ENCODE results near the gene CFAP90.

CFAP90 gene

DNA sequence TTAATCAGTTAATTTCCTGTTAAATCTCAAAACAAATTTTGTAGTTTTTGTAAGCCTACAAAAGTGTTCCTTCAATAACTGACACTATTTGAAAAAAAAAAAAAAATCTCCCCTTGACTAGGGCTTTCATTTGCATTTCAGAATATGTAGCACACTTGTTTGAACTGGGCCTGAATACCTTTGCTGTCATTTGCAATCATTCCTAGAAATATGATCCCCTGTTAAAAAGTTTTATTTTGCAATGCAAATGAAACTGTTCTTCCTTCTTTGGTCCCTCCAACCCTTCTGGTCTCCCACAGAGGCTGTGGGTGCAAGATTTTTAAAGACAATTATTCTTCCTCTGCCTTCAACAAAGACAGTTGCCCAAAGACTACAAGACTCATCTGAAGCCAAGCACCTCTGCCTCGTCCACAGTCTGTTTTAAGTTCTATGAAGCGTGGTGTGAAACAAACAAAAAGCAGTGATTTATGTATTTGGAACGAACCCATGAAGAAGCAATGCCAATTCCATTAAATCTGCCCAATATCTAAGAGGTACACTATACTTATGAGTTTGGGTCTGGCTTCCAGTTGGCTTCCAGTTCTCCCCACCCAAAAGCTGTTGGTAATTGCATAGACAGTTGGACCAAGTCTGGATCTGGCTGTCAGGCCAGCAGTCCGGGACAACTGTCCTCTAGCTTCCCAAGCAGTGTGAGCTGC is 66.1 kb downstream of the CFAP90 start:
- H3K4ac ChIP-seq (ENCODE audit: low read depth, low read length) = no peak overlapping the region
- H3K27ac ChIP-seq (ENCODE audit: low read depth, low read length) = no peak overlapping the region
- no peaks in the 10 kb centered on the region for H3K79me1 ChIP-seq (ENCODE audit: low read length)
- H3K18ac ChIP-seq (ENCODE audit: low read length) = no peak overlapping the region
- no peaks in the 10 kb centered on the region for H3K27me3 ChIP-seq (ENCODE audit: insufficient read depth, low read length, poor library complexity)
- no peak overlapping the region for H3K4me2 ChIP-seq (ENCODE audit: low read length)
- H3K79me2 ChIP-seq (ENCODE audit: control insufficient read depth, insufficient read depth, low read length) = no peaks in the 10 kb centered on the region
- H3K56ac ChIP-seq (ENCODE audit: low read length) = no peak overlapping the region
- no peak overlapping the region for H2AK5ac ChIP-seq (ENCODE audit: low read length)
- H2BK120ac ChIP-seq (ENCODE audit: low read depth, low read length) = no peak overlapping the region
- no peak overlapping the region for H2BK5ac ChIP-seq (ENCODE audit: low read length)
- no peak overlapping the region for H4K5ac ChIP-seq (ENCODE audit: low read length)
- no peak for DNase-seq
- H3K23ac ChIP-seq (ENCODE audit: low read length) = no peak overlapping the region
- H2BK15ac ChIP-seq (replicated peaks; ENCODE audit: low read depth) = no peak overlapping the region
- WGBS (ENCODE audit: extremely low coverage, insufficient coverage, low lambda C conversion rate) = no CpG with 5 or more reads among the region's 4 CpGs
- no peaks in the 10 kb centered on the region for H3K36me3 ChIP-seq (ENCODE audit: control insufficient read depth, insufficient read depth, low read length)
- no peak overlapping the region for H3K9ac ChIP-seq (ENCODE audit: low read length)
- H3K4me3 ChIP-seq (ENCODE audit: low read length) = no peak overlapping the region
- H4K8ac ChIP-seq (ENCODE audit: low read depth, low read length) = no peak overlapping the region
- peaks cover 2% of the 10 kb centered on the region for H3K4me1 ChIP-seq (ENCODE audit: control insufficient read depth, low read depth, low read length)

DNA sequence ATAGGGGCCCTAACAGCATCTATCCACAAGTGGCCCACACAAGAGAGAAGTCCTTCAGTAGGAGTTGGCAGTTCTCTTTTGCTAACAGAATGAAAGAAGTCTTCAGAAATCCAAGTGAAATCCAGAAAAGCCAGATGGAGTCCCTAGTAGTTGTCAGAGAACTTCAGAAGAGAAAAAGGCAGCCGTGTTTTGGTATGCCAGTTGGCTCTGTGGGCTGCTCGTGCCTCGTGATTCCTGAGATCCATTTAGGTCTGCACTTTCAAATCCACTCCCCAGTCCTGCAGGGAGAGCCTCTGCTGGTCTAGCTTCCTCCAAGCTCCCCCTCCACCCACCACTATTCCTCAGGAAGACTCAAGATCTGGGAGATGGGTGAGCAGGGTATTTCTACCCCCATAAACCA is 69.0 kb downstream of the CFAP90 start:
- Histone ChIP-seq H3K56ac (ENCODE audit: low read length) (no peak overlapping the region), H3K27ac (ENCODE audit: low read depth, low read length) (no peak overlapping the region), H3K4me2 (ENCODE audit: low read length) (no peak overlapping the region), H2BK120ac (ENCODE audit: low read depth, low read length) (no peak overlapping the region), H3K36me3 (ENCODE audit: control insufficient read depth, insufficient read depth, low read length) (no peaks in the 10 kb centered on the region), H3K4me3 (ENCODE audit: low read length) (no peak overlapping the region), H3K4ac (ENCODE audit: low read depth, low read length) (no peak overlapping the region), H4K5ac (ENCODE audit: low read length) (no peak overlapping the region), H3K18ac (ENCODE audit: low read length) (no peak overlapping the region), H3K27me3 (ENCODE audit: insufficient read depth, low read length, poor library complexity) (no peaks in the 10 kb centered on the region), H3K23ac (ENCODE audit: low read length) (no peak overlapping the region), H2AK5ac (ENCODE audit: low read length) (no peak overlapping the region), H2BK15ac (replicated peaks; ENCODE audit: low read depth) (no peak overlapping the region), H2BK5ac (ENCODE audit: low read length) (no peak overlapping the region), H3K79me1 (ENCODE audit: low read length) (no peaks in the 10 kb centered on the region), H3K9ac (ENCODE audit: low read length) (no peak overlapping the region), H3K4me1 (ENCODE audit: control insufficient read depth, low read depth, low read length) (peaks cover 2% of the 10 kb centered on the region), H4K8ac (ENCODE audit: low read depth, low read length) (no peak overlapping the region), H3K79me2 (ENCODE audit: control insufficient read depth, insufficient read depth, low read length) (no peaks in the 10 kb centered on the region)
- no CpG with 5 or more reads among the region's 3 CpGs for WGBS (ENCODE audit: extremely low coverage, insufficient coverage, low lambda C conversion rate)
- no peak for DNase-seq

Data from mesendoderm (in vitro differentiated cells).